GM21619 (cell line): ENCODE results near the gene BTBD16.

Experiments used
- ATAC-seq: cut with Tn5 transposase; IDR thresholded peaks from one replicate; pipeline ENCODE4 v1.9.1; 2021; ENCODE audit not compliant: unreplicated experiment

BTBD16 gene

DNA sequence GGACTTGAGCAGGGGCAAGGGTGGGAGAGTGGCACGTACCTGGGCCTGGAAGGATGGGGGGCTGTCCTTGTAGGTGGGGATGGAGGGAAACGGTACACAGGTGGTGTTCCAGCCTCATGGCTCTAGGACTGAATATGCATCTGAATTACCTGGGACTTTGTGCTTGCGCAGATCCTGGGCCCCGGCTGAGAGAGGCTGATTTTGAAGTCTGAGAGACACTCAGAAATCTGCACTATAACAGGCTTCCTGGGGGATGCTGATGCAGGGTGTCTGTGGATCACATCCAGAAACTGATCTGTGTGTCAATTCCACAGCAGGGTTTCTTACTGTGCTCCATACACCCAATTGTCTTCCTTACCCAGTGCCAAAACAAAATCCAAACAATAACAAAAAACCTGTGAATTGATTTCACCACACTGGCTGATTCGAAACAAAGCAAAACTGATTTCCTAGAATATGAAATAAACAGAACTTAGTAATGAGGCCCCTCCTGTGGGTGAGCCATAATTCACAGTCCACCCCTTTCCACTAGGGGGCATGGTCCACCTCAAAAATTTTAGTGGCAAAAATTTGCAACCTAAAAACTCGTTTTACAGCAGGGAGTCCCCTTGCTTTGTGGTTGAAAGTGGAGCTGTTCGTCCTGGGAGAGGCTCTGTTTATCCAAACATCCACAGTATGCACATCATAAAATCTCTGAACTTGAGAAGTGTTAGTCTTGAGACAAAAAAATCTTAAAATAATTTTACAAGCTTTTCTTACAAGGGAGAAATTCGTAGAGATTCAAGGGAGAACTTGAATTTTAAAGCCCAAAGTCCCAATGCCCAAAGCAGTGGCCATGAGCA, 71.4 kb downstream of the BTBD16 start:
- ATAC-seq: no peak

DNA sequence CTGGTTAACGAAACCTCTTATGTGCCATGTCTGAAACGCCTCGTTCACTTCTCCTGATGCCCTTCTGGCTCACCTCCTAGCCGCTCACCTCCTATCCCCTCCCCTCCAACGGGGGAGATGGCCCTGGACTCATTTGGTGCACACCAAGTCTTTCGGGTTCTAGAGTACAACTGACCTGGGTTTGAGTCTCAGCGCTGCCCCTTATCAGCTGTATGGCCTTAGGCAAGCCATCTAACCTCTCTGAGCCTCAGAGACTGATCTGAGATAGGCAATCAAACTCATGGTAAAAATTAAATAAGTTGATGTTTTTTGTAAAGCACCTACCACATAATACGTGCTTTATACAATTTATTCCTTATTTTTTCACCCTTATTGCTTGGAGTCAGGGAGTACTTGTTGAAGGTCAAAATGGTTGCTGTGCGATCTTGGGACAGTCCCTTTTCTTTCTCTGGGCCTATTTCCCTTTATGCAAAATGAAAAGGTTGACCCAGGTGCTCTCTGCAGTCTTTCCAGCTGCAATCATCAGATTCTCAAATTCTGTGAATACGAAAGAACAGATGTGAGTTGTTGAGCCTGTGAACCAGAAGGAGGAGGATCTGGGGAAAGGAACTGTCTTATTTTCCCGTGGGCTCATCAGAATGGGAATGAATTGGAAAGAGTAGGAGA, 72.2 kb downstream of the BTBD16 start:
- no peak for ATAC-seq

DNA sequence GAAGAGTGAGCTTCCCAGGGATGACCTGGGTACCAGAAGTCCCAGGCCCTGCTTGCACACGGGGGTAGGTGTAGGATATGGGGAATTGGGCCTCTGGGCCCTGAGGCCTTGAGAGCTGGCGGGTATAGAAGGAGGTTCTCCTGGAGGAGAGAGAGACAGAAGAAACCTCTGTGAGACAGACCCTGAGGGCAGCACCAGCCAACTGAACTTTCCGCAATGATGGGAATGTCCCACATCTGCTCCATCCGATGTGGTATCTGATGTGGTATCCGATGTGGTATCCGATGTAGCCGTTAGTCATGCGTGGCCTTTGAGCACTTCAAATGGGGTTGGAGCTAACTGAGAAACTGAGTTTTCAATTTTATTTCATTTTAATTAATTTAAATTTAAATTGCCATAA, 72.8 kb downstream of the BTBD16 start:
- ATAC-seq: no peak

DNA sequence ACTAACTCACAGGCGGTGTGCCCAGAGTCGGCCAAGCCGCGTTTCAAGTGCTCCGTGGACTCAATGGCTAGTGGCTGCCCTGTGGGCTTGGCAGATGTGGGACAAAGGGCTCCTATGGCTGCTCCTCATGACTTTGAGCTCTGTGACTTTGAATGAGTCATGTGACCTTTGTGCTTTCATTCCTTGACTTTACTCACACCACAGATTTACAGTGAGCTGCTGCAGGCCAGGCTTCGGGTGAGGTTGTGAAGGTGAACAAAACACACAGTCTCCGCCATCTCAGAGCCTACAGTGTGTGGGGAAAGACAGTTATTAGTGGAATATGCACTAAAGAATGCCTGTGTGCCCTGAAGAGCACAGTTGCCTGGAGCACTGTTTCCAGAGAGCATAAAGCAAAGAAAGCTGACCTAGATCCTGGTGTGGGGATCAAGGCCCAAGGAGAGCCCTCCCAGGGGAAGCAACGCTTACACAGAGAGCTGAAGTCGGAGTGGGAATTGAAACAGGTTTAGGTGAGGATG, 73.7 kb downstream of the BTBD16 start:
- ATAC-seq: no peak

DNA sequence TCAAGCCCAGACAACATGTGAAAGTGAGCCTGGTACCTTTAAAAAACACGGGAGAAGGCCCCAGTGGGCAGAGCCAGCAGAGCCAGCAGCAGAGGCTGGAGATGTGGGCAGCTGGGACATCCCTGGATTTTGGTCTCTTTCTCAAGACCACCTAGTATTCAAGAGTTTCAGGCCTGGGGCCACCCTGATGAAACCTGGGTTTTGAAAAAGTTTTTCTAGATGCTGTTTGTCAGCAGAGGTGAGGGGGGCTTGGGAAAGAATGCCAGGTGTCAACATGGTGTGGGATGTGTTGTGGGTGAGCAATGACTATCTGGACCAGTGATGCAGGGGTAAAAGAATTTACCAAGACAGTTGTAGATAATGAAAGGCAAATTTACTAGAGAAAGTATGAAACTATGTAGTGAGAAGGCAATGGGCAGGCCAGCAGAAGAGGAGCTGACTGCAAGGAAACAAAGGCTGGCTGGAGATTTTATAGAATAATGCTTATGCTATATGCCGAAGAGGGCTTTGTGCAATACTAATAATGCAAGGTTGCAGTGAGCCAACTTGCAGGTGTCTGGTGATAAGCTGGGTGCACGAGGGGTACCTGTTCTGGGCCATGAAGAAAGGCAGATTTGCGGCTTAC, 75.3 kb downstream of the BTBD16 start:
- ATAC-seq: no peak

DNA sequence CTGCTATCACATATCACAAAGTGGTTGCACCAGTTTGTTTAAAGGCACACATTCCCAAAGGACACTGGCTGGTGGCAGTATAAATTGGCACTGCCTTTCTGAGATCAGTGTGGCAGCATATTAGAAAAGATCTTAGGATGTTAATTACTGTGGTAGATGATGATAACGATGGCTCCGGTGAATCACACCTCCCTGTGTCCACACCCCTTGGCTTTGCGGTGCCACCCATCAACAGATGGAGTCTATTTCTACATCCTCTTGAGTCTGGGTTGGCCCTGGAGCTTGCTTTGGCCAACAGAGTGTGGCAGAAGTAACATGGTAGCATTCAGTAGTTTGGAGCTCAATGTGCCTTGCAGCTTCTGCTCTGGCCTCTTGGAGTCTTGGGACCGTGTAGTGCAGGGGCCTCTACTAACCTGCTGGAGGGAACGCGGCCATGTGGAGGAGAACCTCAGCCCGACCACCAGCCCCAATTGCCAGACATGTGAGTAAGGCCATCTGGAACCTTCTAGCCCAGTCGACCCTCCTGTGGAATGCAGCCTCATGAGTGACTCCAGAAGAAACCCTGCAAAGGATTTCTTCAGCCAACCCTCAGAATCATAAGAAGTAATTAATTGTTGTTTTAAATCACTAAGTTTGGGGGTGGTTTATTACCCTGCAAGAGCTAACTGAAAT, 76.2 kb downstream of the BTBD16 start:
- no peak for ATAC-seq

DNA sequence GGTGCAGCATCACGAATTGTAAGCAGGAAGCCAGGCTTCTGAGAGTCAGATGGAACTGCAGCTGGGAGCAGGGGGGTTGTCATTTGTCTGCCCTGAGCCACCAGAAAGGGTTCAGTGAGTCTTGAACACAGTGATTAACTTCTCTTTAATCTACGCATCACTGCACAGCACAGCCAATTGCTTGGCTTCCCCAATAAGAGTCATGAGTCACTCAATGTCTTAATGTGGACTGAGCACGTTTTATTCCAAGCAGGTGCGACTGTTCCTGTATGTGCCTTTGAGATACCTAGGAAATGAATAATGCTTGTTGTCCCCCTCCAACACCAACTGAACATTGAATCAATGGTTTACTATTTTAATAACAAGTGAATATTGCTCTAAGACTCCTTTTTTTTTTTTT, 77.4 kb downstream of the BTBD16 start:
- no peak for ATAC-seq

DNA sequence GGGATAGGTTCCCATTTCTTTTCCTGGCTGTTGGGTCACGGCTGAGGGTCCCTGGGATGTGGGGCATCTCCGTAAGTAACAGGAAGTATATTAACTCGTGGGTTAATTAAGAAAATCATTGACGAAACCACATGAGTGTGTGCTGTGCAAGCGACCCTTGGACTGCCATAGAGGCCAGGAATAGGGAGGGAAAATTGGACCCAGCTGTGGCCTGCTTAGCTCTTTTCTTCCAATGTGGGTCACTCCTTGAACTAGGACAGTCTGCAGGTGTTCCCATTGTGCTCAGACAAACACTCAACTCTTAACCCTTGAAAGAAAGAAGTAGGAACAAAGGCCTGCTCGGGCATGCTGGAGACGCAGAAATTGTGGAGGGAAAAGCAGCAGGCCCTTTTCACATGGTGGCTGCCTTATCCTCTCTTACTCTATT, 77.9 kb downstream of the BTBD16 start:
- no peak for ATAC-seq

DNA sequence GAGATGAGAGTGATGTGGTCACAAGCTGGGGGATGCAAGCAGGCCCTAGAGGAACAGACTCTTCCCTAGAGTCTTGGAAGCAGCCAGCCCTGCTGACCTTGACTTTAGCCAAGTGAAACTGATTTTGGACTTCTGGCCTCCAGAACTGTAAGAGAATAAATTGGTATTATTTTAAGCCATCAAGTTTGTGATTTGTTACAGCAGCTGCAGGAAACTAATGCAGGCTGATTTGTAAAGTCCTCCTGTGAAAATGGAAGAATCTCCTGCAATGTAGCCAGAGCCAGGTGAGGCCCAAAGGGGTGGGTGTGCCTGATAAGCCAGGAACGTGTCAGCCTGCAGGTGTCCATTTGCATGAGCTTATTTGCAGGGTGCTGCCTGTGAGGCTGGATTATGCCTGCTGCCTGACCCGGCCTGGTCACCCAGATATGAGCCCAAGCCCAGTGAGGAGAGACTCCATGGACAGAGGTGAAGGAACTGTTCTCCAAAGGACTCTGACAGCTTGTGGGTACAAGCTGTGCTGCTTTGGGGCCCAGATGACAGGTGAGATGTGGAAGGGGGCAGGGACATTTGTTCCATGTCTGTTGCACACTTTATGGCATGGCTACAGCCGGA, 78.8 kb downstream of the BTBD16 start:
- no peak for ATAC-seq

DNA sequence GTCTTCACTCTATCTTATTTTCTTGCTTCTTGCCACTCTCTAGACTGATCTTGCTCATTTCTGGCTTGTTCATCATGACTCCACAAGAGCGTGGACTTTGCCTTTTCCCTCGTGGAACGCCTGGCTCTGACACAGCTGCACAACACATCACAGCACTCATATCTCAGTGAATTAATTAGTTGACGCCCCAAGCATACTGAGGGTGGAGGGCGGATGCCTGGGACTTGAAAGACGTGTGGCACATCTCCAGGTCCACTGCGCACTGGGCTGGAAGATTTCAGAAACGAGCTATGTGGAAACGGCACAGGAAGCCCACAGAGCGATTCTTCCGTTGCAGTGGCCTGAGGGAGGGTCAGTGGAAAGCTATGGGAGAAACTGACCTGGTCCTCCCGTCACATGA, 79.8 kb downstream of the BTBD16 start:
- ATAC-seq: no peak

DNA sequence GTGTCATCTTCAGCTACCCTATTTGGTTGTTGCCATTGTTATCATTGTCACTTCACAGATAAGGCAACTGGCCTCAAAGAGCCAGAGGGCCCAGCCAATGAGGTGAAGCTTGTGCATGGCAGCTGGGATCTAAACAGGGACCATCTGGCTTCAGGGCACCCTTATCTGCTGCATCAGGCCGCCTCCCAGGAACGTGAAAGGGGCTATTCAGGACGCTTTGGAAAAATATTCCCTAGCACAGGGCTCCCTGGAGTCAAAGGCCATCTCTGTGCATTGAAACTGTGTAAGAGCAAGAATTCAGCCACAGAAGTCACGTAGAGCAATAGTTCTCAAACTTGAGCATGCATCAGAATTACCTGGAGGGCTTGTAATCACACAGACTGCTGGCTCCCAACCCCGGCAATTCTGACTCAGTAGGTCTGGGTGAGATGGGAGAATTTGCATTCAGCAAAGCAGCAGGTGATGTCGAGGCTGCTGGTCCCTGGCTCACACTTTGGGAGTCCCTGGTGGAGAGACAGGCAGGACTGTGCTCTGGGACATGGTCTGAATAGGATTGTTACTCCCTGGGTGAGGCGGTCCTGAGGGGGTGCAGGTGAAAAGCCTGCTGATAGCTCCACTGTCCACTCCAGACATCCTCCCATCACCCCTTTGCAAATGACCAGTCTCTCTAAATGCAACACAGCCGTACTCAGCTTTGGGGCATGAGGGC, 81.9 kb downstream of the BTBD16 start:
- ATAC-seq: no peak

DNA sequence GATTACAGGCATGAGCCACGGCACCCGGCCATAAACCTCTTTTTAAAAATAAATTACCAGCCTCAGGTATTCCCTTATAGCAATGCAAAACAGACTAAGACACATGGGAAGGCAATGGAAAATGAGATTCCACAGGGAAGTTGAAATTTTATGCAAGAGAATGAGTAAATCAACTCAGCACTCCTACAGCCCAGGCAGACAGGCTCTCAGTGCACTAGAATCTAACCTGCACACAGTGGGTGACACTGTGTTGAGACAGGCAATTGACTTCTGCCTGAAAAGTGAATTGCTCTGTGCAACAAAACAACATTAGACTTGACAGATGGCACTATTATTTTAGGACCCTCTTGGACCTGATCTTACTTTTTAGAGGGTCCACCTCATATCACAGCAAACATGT, 83.3 kb downstream of the BTBD16 start:
- no peak for ATAC-seq

DNA sequence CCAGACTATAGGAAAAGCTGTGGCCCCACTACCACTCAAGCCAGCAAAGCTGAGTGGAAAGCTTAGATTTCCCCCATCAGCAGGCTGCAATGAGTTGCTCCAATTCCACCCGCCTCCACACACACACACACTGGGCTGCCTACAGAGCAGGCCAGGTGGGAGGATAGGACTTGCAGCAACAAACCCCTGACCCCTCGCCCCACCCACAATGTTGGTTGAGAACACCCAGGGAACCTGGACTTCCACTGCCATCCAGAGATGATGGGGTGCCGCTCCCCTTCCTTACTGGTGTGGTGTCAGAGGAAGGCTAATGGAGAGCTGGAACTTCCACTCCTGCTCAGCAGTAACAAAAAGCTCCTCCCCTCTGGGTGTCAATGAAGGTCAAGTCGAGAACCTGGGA, 86.6 kb downstream of the BTBD16 start:
- ATAC-seq: no peak

DNA sequence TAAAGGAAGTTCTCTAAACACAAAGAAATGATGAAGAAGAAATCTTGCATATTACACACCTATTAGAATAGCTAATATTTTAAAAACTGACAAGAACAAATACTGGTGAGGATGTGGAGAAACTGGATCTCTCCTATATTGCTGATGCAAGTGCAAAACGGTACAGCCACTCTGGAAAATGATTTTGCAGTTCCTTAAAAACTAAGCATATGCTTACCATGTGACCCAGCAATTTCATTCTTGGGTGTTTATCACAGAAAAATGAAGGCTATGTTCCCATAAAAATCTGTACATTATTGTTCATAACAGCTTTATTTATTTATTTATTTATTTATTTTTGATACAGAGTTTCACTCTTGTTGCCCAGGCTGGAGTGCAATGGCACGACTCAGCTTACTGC, 88.5 kb downstream of the BTBD16 start:
- no peak for ATAC-seq

DNA sequence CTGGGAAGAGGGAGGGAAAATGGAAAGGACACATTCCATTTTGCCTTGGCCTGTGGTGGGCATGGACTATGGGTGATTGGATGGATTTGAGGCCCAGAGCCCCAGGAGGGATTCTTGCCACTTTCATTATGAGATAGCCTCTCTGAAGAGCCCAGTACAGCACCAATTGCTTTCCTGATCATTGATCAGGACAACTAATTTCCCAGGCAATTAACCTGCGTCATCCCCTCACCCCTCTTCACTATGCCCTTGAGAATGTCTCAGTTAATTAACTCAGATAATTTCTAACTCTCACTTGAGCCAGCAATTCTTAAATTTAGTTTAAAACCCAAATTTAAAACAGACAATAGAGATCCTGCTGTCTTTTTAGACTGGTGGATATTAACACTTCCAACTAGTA, 90.0 kb downstream of the BTBD16 start:
- ATAC-seq: no peak

DNA sequence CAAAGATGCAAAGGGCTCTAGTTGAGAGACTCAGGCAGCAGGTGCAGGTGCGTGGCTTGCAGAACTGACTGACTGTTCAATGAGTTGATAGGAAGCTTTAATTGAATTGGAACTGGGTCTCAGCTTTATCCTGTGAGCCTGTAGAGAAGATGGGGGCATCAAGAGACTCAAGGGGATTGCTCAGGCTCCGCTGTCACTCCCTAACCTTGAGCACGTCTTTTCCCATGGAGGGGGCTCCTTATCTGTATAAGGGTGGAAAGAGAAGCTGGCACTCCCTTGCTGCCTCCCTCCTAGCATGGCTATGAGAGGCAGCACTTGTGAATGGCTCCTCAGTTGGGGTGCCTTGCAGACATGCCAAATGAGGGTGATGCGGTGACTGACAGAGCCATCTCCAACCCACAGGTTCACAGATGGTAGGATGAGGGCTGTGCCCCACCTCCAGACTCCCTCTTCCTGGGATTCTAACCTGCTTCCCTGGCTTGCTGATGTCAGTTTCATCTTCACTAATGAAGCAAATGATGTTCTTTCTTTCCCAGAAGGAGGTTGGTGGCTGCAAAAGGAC, 91.0 kb downstream of the BTBD16 start:
- ATAC-seq: no peak

DNA sequence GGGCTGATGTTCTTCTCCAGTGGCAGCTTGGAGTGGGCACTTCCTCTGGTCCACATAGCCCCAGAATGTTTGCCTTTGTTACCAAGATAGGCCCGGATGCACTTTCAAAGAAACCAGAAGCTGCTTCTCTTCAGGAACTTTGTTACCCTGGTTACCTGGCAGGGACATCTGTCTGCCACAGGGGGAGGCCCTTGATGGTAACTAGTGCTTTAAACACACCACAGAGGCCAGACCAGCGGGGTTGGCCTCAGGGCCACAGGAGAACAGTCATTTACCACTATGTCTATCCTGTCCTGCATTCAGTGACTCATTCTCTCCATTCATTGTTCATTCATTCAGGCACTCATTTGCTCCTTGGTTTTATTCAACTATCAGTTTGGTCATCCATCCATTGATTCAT, 91.5 kb downstream of the BTBD16 start:
- no peak for ATAC-seq

DNA sequence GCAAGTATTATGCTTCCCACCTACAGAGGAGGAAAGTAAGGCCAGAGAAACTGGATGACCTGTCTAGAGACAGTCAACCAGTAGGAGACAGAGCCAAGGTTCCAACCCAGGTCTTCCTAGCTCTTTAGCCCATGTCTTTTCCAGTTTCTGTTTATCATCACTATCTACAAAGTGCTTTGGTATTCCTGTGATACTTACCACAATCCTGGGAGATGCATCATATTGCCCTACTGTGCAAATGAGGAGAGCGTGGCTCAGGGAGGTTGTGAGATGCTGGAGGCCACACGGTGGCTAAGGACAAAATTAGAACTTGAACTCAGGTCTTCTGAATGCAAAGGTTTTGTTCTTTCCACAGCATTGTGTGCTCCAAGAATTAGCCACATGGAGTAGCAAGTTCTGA, 92.2 kb downstream of the BTBD16 start:
- no peak for ATAC-seq

DNA sequence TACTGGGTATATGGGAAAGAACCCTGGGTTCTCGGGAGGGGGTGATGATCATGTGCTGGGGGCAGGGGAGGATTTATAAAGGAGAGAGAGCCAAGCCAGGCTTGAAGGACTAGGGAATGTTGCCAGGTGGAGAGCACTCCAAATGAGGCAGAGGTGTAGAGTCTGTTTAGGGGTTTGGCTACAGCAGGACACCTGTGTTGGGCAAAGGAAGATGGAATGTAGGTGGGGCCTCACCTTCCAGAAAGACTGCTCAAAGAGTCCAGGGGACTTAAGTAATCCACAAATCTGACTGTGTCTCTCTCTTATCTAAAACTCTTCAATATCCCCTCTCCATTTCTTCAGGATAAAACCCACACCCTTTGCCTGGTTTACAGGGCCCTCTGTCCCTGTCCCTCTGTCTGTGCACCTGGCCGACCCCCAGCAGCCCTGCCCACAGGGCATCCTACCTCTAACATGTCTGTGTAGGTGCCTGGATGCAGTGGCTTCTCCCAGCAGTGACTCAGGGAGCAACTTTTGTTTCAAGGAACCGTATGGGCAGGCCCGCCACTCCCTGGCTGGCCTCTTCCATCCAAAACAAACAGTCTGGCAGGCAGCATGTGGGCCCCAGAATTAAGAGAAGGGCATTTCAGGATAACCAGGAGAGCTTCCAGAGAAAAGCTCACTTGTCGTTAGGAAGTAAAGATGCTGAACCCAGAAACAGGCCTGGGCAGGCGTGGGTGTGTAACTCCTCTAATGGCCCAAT, 92.8 kb downstream of the BTBD16 start:
- ATAC-seq: no peak
